IMR-90 (cell line): Measurements from ENCODE around the gene KLHL4. TPM values are rescaled to one million over a fixed set of nuclear protein-coding genes. Genes with fewer than 3 reads are reported as not detected.

Source experiments
- ATAC-seq: fragments of 200-7000 bp; cut with Tn5 transposase; 2 replicates; pipeline ENCODE4 v1.9.1; 2020; ENCODE audit warnings: low read depth, mild to moderate bottlenecking, moderate library complexity
- BruUV-seq: library from RNA; stranded (reverse); fragments of 400-500 nt; replicated peaks from 2 replicates; lab custom pipeline; 2021; lab: Mats Ljungman, UMichigan
- CTCF ChIA-PET: fragments of 300-600 bp; formaldehyde crosslinking; extraction: SDS; loops from one replicate; lab custom pipeline; 2021; ENCODE audit warnings: antibody characterized with exemption; lab: Yijun Ruan, JAX
- POLR2A ChIA-PET: fragments of 300-600 bp; sonication (Branson Sonifier 250); formaldehyde crosslinking; loops from one replicate; lab custom pipeline; 2022; ENCODE audit warnings: antibody characterized with exemption; ENCODE audit not compliant: unreplicated experiment; lab: Charles Lee
- DNase-seq: peaks from one replicate; pipeline ENCODE4 v3.0.0; 2013
- H2AFZ ChIP-seq: replicated peaks from 2 replicates; pipeline ENCODE3; 2013; ENCODE audit warnings: low read length, mild to moderate bottlenecking; ENCODE audit not compliant: poor library complexity
- H2AK5ac ChIP-seq: 2 replicates; pipeline ENCODE4 v1.6.1; 2013; ENCODE audit warnings: low read depth, low read length, inconsistent platforms
- H2AK9ac ChIP-seq: replicated peaks from 2 replicates; pipeline ENCODE3; 2013; ENCODE audit warnings: mild to moderate bottlenecking, low read depth, low read length, moderate library complexity; ENCODE audit not compliant: poor library complexity
- H2BK120ac ChIP-seq: 2 replicates; pipeline ENCODE4 v1.6.1; 2013; ENCODE audit warnings: low read depth, low read length, inconsistent platforms
- H2BK15ac ChIP-seq: 3 replicates; pipeline ENCODE4 v1.6.1; 2013; ENCODE audit warnings: low read depth, low read length, inconsistent platforms
- H2BK20ac ChIP-seq: 2 replicates; pipeline ENCODE4 v1.6.1; 2013; ENCODE audit warnings: low read depth, mild to moderate bottlenecking, inconsistent platforms, low read length, moderate library complexity
- H2BK5ac ChIP-seq: 2 replicates; pipeline ENCODE4 v1.6.1; 2013; ENCODE audit warnings: mild to moderate bottlenecking, low read depth, low read length, inconsistent platforms; ENCODE audit not compliant: poor library complexity, severe bottlenecking
- H3K14ac ChIP-seq: replicated peaks from 2 replicates; pipeline ENCODE4 v1.6.1; 2013; ENCODE audit warnings: low read depth, low read length, inconsistent platforms
- H3K18ac ChIP-seq: 2 replicates; pipeline ENCODE4 v1.6.1; 2013; ENCODE audit warnings: low read depth, low read length, control low read depth
- H3K23ac ChIP-seq: 2 replicates; pipeline ENCODE4 v1.6.1; 2013; ENCODE audit warnings: low read depth, low read length, inconsistent platforms
- H3K27ac ChIP-seq: 2 replicates; pipeline ENCODE4 v1.5.1; 2013; ENCODE audit warnings: mild to moderate bottlenecking, control low read depth, low read length; ENCODE audit not compliant: insufficient read depth
- H3K27me3 ChIP-seq: 2 replicates; pipeline ENCODE4 v1.6.1; 2013; ENCODE audit warnings: low read length; ENCODE audit not compliant: control insufficient read depth, insufficient read depth
- H3K36me3 ChIP-seq: 2 replicates; pipeline ENCODE4 v1.6.1; 2013; ENCODE audit warnings: low read length, mixed read lengths; ENCODE audit not compliant: control insufficient read depth, insufficient read depth
- H3K4ac ChIP-seq: 2 replicates; pipeline ENCODE4 v1.6.1; 2013; ENCODE audit warnings: low read depth, low read length, inconsistent platforms
- H3K4me1 ChIP-seq: 2 replicates; pipeline ENCODE4 v1.6.1; 2013; ENCODE audit warnings: low read length, mixed read lengths; ENCODE audit not compliant: control insufficient read depth, insufficient read depth
- H3K4me2 ChIP-seq: 2 replicates; pipeline ENCODE4 v1.6.1; 2013; ENCODE audit warnings: low read depth, mild to moderate bottlenecking, control low read depth, low read length, moderate library complexity
- H3K4me3 ChIP-seq: 2 replicates; pipeline ENCODE4 v1.5.1; 2013; ENCODE audit warnings: low read depth, mild to moderate bottlenecking, control low read depth, low read length, moderate library complexity; ENCODE audit not compliant: insufficient read depth
- H3K56ac ChIP-seq: 2 replicates; pipeline ENCODE4 v1.6.1; 2013; ENCODE audit warnings: low read length, inconsistent platforms; ENCODE audit not compliant: insufficient read depth; ENCODE audit errors: extremely low read depth
- H3K79me1 ChIP-seq, 2 experiments: 2 replicates each; pipeline ENCODE4 v1.6.1; 2013; ENCODE audit warnings: low read length in 2 of 2, inconsistent platforms in 1 of 2, low read depth in 1 of 2
- H3K9ac ChIP-seq: 2 replicates; pipeline ENCODE4 v1.6.1; 2013; ENCODE audit warnings: low read depth, low read length, control low read depth
- H3K9me1 ChIP-seq: 2 replicates; pipeline ENCODE4 v1.6.1; 2013; ENCODE audit warnings: low read length, inconsistent platforms; ENCODE audit not compliant: insufficient read depth
- H3K9me3 ChIP-seq: 2 replicates; pipeline ENCODE4 v1.6.1; 2013; ENCODE audit warnings: low read length; ENCODE audit not compliant: control insufficient read depth, insufficient read depth
- H4K20me1 ChIP-seq: 2 replicates; pipeline ENCODE4 v1.6.1; 2013; ENCODE audit warnings: low read length, inconsistent platforms; ENCODE audit not compliant: insufficient read depth
- H4K5ac ChIP-seq: 2 replicates; pipeline ENCODE4 v1.6.1; 2013; ENCODE audit warnings: mild to moderate bottlenecking, low read depth, low read length, control low read depth
- H4K8ac ChIP-seq, 2 experiments: 2 replicates each; pipeline ENCODE4 v1.6.1; 2013; ENCODE audit warnings: low read depth in 2 of 2, low read length in 2 of 2, control low read depth in 1 of 2, inconsistent platforms in 1 of 2
- H4K91ac ChIP-seq: 2 replicates; pipeline ENCODE4 v1.6.1; 2013; ENCODE audit warnings: low read depth, low read length, inconsistent platforms; ENCODE audit not compliant: insufficient read depth
- CEBPB ChIP-seq: IDR thresholded peaks from 2 replicates; pipeline ENCODE4 v1.6.1; 2012; ENCODE audit warnings: low read depth, low read length, improper control_type of control experiment
- ELK1 ChIP-seq: fragments of 150-350 bp; IDR thresholded peaks from 2 replicates; pipeline ENCODE4 v1.6.1; 2016; ENCODE audit warnings: low read depth, mild to moderate bottlenecking, low read length, moderate library complexity, borderline replicate concordance
- SMC3 ChIP-seq: fragments of 150-350 bp; IDR thresholded peaks from 2 replicates; pipeline ENCODE4 v1.6.1; 2016; ENCODE audit warnings: low read depth, mild to moderate bottlenecking, antibody characterized with exemption, low read length, moderate library complexity
- USF2 ChIP-seq: fragments of 150-350 bp; IDR thresholded peaks from 2 replicates; pipeline ENCODE4 v1.6.1; 2017; ENCODE audit warnings: mild to moderate bottlenecking, antibody characterized with exemption, low read length, low read depth
- dilution Hi-C: fragments of 300-500 bp; cut with HindIII; formaldehyde crosslinking; loops from one replicate; pipeline ENCODE4 v1.14.3; 2018; ENCODE audit warnings: low sequenced_read_pairs; ENCODE audit not compliant: unreplicated experiment
- in situ Hi-C: fragments of 300-500 bp; cut with MboI; formaldehyde crosslinking; loops from 3 replicates; pipeline ENCODE4 v1.14.3; 2019; ENCODE audit warnings: low sequenced_read_pairs, inconsistent platforms, mixed read lengths
- intact Hi-C: fragments of 100-400 bp; cut with micrococcal nuclease; formaldehyde crosslinking; loops from 2 replicates; pipeline ENCODE4 v1.10.0; 2022
- polyA plus RNA-seq, 3 experiments: library from polyadenylated mRNA; depleted of rRNA; stranded (reverse); fragments of >200 nt; gene quantifications; 2 replicates each; pipeline ENCODE4 v1.2.3, GENCODE V29; 2012; ENCODE audit warnings: low replicate concordance in 1 of 3
- total RNA-seq: library from RNA; depleted of rRNA; stranded (reverse); fragments of >200 nt; gene quantifications from 2 replicates; pipeline ENCODE4 v1.2.3, GENCODE V29; 2012

KLHL4 gene
- total and polyA plus RNA-seq, 2 of the 4 experiments (the other 2 are of a cell fraction) = 0.50 to 1.4 TPM

GRCh38 chrX:87663421-87663820, 145.8 kb downstream of the KLHL4 start:
- DNase-seq (no peak), ATAC-seq (no peak)
- Histone ChIP-seq H3K9me3 (no peaks in the 10 kb centered on the region), H3K23ac (no peak overlapping the region), H3K18ac (no peak overlapping the region), H3K9me1 (no peaks in the 10 kb centered on the region), H3K4me3 (no peak overlapping the region), H4K8ac (no peak overlapping the region), H3K27me3 (no peaks in the 10 kb centered on the region), H2BK20ac (no peak overlapping the region), H2BK15ac (no peak overlapping the region), H3K27ac (no peak overlapping the region), H3K9ac (no peak overlapping the region), H2AK9ac (no peak overlapping the region), H4K91ac (no peak overlapping the region), H4K20me1 (no peaks in the 10 kb centered on the region), H3K4ac (no peak overlapping the region), H2BK5ac (no peak overlapping the region), H3K4me1 (no peaks in the 10 kb centered on the region), H3K14ac (no peak overlapping the region), H3K36me3 (no peaks in the 10 kb centered on the region), H3K4me2 (no peak overlapping the region), H2AFZ (no peak overlapping the region), H3K79me1 (no peaks in the 10 kb centered on the region), H2AK5ac (no peak overlapping the region), H4K5ac (no peak overlapping the region), H2BK120ac (no peak overlapping the region), H3K56ac (no peak overlapping the region)
- POLR2A ChIA-PET = no interaction called here
- BruUV-seq = no TSS peak
- CTCF ChIA-PET = no interaction called here
- intact Hi-C loops = no loop called here
- dilution Hi-C loops = no loop called here
- in situ Hi-C loops = no loop called here
- TF ChIP-seq CEBPB (no peak), ELK1 (no peak), USF2 (no peak), SMC3 (no peak)
